RWPE2 (cell line): Measurements from ENCODE around the gene MEPE.
A peak's percentile ranks its signal among the peaks of the same experiment; 100 is the strongest.

Source experiments
- ATAC-seq: fragments of 200-7000 bp; cut with Tn5 transposase; 3 replicates; pipeline ENCODE4 v1.9.1; 2021; ENCODE audit warnings: low read depth
- DNase-seq: peaks from one replicate; pipeline ENCODE4 v3.0.0-alpha.2; 2020; ENCODE audit warnings: low spot score
- H3K27ac ChIP-seq: fragments of 450-650 bp; 2 replicates; pipeline ENCODE4 v1.5.1; 2017; ENCODE audit warnings: mild to moderate bottlenecking; ENCODE audit not compliant: poor library complexity, severe bottlenecking
- H3K27me3 ChIP-seq: fragments of 250-450 bp; sonication (Bioruptor Pico); 2 replicates; pipeline ENCODE4 v1.5.1; 2021; ENCODE audit warnings: mild to moderate bottlenecking, moderate library complexity; ENCODE audit not compliant: insufficient read depth, poor library complexity, severe bottlenecking
- H3K36me3 ChIP-seq: fragments of 250-450 bp; sonication (Bioruptor Pico); 2 replicates; pipeline ENCODE4 v1.5.1; 2020; ENCODE audit warnings: low read depth, mild to moderate bottlenecking, moderate library complexity
- H3K4me1 ChIP-seq: fragments of 250-450 bp; sonication (Bioruptor Pico); 2 replicates; pipeline ENCODE4 v1.5.1; 2021; ENCODE audit warnings: mild to moderate bottlenecking, moderate library complexity; ENCODE audit not compliant: insufficient read depth, poor library complexity, severe bottlenecking
- H3K4me3 ChIP-seq: fragments of 250-450 bp; sonication (Bioruptor Pico); 2 replicates; pipeline ENCODE4 v1.5.1; 2021; ENCODE audit warnings: mild to moderate bottlenecking, moderate library complexity; ENCODE audit not compliant: severe bottlenecking
- H3K9me3 ChIP-seq: fragments of 250-450 bp; sonication (Bioruptor Pico); 2 replicates; pipeline ENCODE4 v1.5.1; 2021; ENCODE audit warnings: mild to moderate bottlenecking, moderate library complexity; ENCODE audit not compliant: severe bottlenecking
- CTCF ChIP-seq: fragments of 450-650 bp; IDR thresholded peaks from one replicate; pipeline ENCODE4 v1.5.1; 2017; ENCODE audit warnings: mild to moderate bottlenecking, moderate library complexity; ENCODE audit not compliant: poor library complexity, severe bottlenecking

The MEPE gene

GRCh38 chr4:87846226-87846625 is 13.5 kb downstream of the MEPE start:
- DNase-seq: no peak
- no peaks in the 10 kb centered on the region for H3K9me3 ChIP-seq
- no peaks in the 10 kb centered on the region for H3K27me3 ChIP-seq
- H3K4me1 ChIP-seq: peaks cover 7% of the 10 kb centered on the region
- ATAC-seq: no peak
- H3K27ac ChIP-seq: no peak overlapping the region
- no peaks in the 10 kb centered on the region for H3K36me3 ChIP-seq
- no peak overlapping the region for H3K4me3 ChIP-seq
- no peak for TF ChIP-seq CTCF

GRCh38 chr4:87848622-87849351 is 16.0 kb downstream of the MEPE start:
- peak; percentile 87 for ATAC-seq
- H3K27ac ChIP-seq: no peak overlapping the region
- H3K4me3 ChIP-seq: no peak overlapping the region
- no peaks in the 10 kb centered on the region for H3K9me3 ChIP-seq
- no peaks in the 10 kb centered on the region for H3K36me3 ChIP-seq
- peak; percentile 83 for TF ChIP-seq CTCF
- H3K27me3 ChIP-seq: no peaks in the 10 kb centered on the region
- no peak for DNase-seq
- peaks cover 7% of the 10 kb centered on the region for H3K4me1 ChIP-seq

- Histone ChIP-seq H3K4me1 (peaks cover 2% of the 10 kb centered on the region), H3K4me3 (no peak overlapping the region)
- 0 out of 3 replicates have a peak, but pooled peaks have one; percentile 44 for ATAC-seq
These were observed 16.8 kb downstream of the MEPE start for GRCh38 chr4:87849612-87850011.

GRCh38 chr4:87851332-87851731 is 18.6 kb downstream of the MEPE start:
- ATAC-seq: no peak
- no peaks in the 10 kb centered on the region for H3K27me3 ChIP-seq

More at GRCh38 chr4:87849612-87850011, 16.8 kb downstream of the MEPE start:
- Histone ChIP-seq H3K27ac (no peak overlapping the region), H3K36me3 (no peaks in the 10 kb centered on the region), H3K27me3 (no peaks in the 10 kb centered on the region), H3K9me3 (no peaks in the 10 kb centered on the region)
- TF ChIP-seq CTCF: no peak
- DNase-seq: no peak

More at GRCh38 chr4:87851332-87851731, 18.6 kb downstream of the MEPE start:
- Histone ChIP-seq H3K4me1 (peaks cover 2% of the 10 kb centered on the region), H3K4me3 (no peak overlapping the region), H3K27ac (no peak overlapping the region), H3K9me3 (no peaks in the 10 kb centered on the region), H3K36me3 (no peaks in the 10 kb centered on the region)
- no peak for DNase-seq
- no peak for TF ChIP-seq CTCF
